Epithelial cell of proximal tubule (primary cell): ENCODE results near the gene LPCAT1. TPM values are rescaled to one million over a fixed set of nuclear protein-coding genes. Genes with fewer than 3 reads are reported as not detected.

Experiments
- DNase-seq: peaks from one replicate; pipeline ENCODE4 v3.0.0-alpha.2; 2011; ENCODE audit warnings: low read depth
- H3K4me3 ChIP-seq: 2 replicates; pipeline ENCODE4 v1.5.1; 2011; ENCODE audit warnings: low read depth, mild to moderate bottlenecking, low read length
- total RNA-seq: library from RNA; depleted of rRNA; stranded (reverse); fragments of >200 nt; gene quantifications from 2 replicates; pipeline ENCODE4 v1.2.3, GENCODE V29; 2015
- TF ChIP-seq, protein P1 (sequence below): conservative IDR thresholded peaks from 2 replicates; pipeline ENCODE4 v1.5.1; 2012; ENCODE audit warnings: low read depth, mild to moderate bottlenecking, low read length

The LPCAT1 gene
- total RNA-seq, 1 donor from 2014 or later: 105 TPM

DNA sequence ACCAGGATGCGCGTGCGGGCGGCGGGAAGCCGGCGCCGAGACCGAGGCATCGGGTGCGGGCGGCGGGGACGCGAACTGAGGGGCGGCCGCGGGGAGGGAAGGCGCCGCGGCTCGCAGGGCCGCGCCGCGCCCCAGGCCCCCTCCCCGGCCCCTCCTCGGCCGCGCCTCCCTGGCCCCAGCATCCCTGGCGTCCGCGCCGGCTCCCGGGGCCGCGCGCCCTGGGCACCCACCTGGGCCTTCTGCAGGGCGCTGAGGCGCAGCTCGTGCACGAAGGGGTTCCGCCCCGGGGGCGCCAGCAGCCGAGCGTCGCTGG lies 324 bp downstream of the LPCAT1 start:
- TF ChIP-seq, protein P1, sequence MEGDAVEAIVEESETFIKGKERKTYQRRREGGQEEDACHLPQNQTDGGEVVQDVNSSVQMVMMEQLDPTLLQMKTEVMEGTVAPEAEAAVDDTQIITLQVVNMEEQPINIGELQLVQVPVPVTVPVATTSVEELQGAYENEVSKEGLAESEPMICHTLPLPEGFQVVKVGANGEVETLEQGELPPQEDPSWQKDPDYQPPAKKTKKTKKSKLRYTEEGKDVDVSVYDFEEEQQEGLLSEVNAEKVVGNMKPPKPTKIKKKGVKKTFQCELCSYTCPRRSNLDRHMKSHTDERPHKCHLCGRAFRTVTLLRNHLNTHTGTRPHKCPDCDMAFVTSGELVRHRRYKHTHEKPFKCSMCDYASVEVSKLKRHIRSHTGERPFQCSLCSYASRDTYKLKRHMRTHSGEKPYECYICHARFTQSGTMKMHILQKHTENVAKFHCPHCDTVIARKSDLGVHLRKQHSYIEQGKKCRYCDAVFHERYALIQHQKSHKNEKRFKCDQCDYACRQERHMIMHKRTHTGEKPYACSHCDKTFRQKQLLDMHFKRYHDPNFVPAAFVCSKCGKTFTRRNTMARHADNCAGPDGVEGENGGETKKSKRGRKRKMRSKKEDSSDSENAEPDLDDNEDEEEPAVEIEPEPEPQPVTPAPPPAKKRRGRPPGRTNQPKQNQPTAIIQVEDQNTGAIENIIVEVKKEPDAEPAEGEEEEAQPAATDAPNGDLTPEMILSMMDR: no peak
- H3K4me3 ChIP-seq: peak overlapping the region; percentile 63
- DNase-seq: no peak

DNA sequence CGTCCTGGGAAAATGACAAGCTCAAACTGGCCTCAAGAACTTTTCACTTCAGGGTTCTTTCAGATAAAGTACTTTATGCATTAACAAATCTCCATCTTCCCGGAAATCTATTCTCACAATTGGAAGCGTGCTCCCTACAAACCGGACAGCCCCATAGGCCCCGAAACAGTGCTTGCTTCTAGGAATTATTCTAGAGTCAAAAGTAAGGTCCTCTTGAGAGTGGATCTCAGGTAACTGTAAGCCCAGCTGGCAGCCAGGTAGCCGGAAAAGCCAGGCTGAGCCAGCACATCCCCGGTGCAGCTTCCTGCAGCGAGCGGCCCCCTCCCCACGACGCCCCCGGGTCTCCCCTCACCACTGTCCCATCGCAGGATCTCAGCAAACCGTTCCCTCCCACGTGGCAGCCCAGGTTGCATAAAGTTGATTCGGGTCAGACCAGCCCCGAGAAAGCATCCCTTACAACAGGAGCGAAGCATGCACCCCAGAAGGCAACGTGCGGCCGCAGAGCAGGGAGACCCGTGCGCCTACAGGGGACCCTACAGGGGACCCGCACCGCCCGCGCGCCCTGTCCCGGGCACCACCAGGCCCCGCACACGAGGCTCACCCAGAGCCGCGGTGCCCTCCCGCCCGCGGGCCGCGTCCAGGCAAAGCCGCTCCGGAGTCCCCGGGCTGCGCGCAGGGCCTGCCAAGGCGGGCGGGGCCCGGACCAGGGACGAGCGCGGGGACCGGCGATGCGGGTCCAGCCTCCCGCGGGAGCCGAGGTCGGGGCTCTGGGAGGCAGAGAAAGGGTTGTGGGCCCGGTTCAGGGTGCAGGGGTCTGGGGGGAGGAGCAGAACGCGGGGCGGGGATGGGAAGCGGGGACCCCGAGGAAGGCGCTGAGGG lies 920 bp downstream of the LPCAT1 start:
- TF ChIP-seq, protein P1: no peak
- H3K4me3 ChIP-seq: peak overlapping the region; percentile 63
- no peak for DNase-seq

DNA sequence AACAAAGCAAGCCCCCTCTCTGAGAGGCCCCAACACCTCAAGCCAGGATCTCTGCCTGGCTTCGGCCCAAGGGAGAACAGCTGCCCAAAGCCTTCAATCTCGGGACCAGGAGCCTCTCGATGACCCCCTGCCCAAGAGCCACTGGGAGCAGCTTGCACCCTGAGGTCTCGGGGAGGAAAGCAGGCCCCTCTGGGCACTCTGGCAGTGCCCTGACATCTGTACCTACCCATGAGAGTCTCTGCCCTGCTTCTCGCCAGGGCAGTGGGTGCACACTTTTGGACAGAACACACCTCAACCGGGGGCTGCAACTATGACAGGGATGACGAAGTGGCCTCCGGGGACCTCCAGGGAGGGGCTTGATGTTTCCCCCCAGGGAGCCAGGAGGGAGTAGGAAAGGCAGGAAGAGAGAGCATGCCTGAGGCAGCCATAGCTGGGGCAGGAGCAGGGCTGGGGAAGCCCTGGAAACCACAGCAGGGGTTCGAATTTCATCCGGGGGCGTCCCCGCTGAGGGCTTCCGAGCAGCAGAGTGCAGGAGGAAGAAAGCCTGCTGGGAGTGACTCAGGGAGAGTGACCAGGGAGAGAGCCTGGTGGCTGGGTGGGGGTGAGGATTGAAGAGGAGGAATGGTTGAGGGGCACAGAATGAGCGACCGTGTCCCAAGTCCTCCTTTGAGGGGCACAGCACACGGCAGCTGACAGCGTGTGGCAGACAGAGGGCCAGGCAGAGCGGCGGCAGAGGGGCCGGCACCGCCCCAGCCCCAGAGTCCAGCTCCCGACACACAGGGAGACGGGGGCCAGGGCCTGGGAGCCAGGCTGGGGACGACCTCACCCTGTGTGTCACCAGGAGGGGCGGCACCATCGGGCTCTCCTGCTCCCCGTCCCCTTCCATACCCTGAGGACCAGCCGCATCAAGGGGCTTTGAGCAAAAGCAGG lies 1.8 kb downstream of the LPCAT1 start:
- peak overlapping the region; percentile 63 for H3K4me3 ChIP-seq
- TF ChIP-seq, protein P1: no peak
- no peak for DNase-seq

DNA sequence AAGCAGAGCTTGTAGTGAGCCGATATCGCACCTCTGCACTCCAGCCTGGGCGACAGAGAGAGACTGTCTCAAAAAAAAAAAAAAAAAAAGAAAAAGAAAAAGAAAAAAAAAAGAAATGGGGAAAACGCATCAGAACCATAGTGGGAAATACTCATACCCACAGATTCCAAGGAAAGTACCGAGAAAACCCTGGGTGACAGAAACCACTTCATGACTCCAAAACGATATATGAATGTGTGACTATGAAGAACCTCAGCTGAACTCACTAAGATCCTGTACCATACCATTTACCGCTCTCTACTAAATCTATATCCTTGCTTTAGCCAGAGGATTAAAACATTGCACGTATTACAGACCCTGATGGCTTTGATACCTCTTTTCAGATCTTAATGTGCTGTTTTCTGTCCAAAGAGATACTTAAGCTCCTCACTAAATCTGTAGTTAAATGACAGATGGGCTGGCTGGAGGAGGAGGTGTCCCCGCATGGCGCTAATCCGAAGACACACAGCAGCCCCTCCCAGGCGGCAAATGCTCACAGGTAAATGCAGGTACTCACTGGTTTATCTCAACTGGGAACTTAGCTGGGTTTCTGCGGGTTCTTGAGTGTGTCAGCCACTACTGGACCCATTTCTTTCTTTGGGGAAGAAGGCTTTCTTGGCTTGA lies 2.8 kb downstream of the LPCAT1 start:
- TF ChIP-seq, protein P1: no peak
- H3K4me3 ChIP-seq: no peak overlapping the region
- DNase-seq: no peak

DNA sequence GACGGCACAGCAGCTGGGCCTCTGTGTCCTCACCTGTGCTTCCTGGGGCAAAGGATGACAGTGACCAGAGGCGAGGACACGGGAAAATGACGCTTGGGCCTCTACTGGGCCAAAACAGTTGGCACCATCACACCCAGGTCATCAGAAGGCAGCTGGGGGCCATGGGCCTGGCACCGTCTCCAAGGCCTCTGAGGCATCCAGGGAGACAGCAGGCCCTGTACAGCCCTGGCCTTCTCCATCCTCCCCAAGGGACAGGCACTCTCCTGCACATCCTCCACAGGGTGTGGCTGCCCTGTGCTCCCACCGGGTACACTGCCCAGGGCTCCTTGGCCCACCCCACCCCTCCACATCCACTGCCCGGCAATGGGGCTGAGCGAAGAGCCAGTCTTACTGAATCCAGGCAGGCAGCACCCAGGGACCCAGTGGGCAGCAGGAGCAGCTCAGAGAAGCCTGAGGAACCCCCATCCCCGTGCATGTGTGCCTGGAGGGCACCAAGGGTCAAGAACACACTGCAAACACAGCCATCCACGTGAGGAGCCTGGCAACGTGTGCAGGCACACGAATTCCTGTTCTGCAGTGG lies 4.0 kb downstream of the LPCAT1 start:
- no peak overlapping the region for H3K4me3 ChIP-seq
- DNase-seq: no peak
- TF ChIP-seq, protein P1: no peak

DNA sequence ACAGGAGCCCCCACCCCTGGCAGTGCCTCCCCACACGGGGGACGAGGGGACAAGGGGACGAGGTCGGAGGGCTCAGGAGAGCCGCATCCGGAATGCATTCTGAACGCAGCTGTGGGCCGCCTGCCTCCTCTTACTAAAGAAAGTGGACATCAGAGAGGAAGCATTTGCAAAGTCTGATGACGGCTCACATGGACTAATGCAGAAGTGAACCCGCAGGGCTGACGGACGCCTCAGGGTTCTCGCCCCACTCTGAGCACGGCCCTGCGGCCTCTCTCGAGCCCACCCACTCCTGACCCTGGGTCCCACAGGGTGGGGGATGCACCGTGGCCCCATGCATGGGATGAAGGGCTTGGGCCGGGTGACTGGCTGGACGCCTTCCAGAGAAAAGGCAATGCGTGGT lies 5.9 kb downstream of the LPCAT1 start:
- no peak overlapping the region for H3K4me3 ChIP-seq
- DNase-seq: no peak
- TF ChIP-seq, protein P1: no peak
